H1 (cell line): ENCODE results near the gene P2RY8. TPM values are rescaled to one million over a fixed set of nuclear protein-coding genes. Genes with fewer than 3 reads are reported as not detected.

Experiments
- GTF2F1 ChIP-seq: IDR thresholded peaks from 2 replicates; pipeline ENCODE4 v1.6.1; 2012; ENCODE audit warnings: low read depth, low read length, improper control_type of control experiment, borderline replicate concordance
- HDAC6 ChIP-seq: IDR thresholded peaks from one replicate; pipeline ENCODE4 v1.7.1; 2012; ENCODE audit warnings: low read depth, mild to moderate bottlenecking, inconsistent platforms, low read length, moderate library complexity
- RFX5 ChIP-seq: IDR thresholded peaks from 2 replicates; pipeline ENCODE4 v1.6.1; 2011; ENCODE audit warnings: low read depth, low read length, improper control_type of control experiment, borderline replicate concordance
- polyA plus RNA-seq, 7 experiments: library from polyadenylated mRNA; depleted of rRNA in 3 of 7; stranded (reverse) in 5 of 7; unstranded in 2 of 7; fragments of >200 nt in 5 of 7; fragments of 200-250 nt in 2 of 7; gene quantifications; 1 replicate in 5 of 7; 2 replicates in 1 of 7; 4 replicates in 1 of 7; pipeline versions ENCODE4 v1.2.1 to v1.2.3, GENCODE V29; 2011 to 2013; ENCODE audit warnings: missing spikeins in 2 of 7, mixed read lengths in 2 of 7
- total RNA-seq: library from RNA; stranded (reverse); fragmentation: NEBNext Ultra II Directional; extraction: Animal tissue kit (Norgen Biotek cat#: 25700); gene quantifications from 2 replicates; pipeline ENCODE4 v1.2.1, GENCODE V29; 2021

P2RY8 gene
- total and polyA plus RNA-seq, 2 of the 8 experiments (the other 6 are each of a cell fraction or from before 2014, with no cell fraction given): 0.09 to 0.15 TPM

DNA sequence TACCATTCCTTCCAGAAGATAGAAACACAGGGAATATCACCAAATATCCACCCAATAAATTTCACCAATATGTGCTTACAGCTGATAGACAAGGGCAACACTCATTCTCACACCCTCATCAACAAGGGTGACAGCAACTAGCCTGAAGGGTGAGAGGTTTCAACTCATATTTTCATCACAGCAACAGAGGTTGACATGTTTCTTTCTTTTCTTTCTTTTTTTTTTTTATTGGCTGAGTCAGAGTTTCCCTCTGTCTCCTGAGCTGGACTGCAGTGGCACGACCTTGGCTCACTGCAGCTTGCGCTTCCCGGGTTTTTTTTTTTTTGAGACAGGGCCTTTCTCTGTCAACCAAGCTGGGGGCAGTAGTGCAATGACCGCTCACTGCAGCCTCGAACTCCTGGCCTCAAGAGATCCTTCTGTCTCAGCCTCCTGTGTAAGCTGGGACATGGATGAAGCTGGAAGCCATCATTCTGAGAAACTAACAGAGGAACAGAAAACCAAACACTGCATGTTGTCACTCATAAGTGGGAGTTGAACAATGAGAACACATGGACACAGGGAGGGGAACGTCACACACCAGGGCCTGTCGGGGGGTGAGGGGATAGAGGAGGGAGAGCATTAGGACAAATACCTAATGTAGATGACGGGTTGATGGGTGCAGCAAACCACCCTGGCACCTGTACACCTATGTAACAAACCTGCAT is 56.8 kb downstream of the P2RY8 start (continued):
- TF ChIP-seq HDAC6: no peak
- TF ChIP-seq GTF2F1: no peak
- no peak for TF ChIP-seq RFX5
